T-helper 2 cell treated with Interferon-gamma antibody and Interleukin-4, amounts not matched to agents 100 ng/mL and 5 ng/mL, for 36 hours (primary cell): ENCODE data around the gene FOXL3. TPM values are rescaled to one million over a fixed set of nuclear protein-coding genes. Genes with fewer than 3 reads are reported as not detected.
"Not testable (repeated sequence)": the region's sequence is repeated elsewhere in the genome, so short reads cannot be mapped to it uniquely, and the experiment has no call there.

Source experiments
- intact Hi-C: fragments of 100-400 bp; cut with micrococcal nuclease; formaldehyde crosslinking; loops from one replicate; pipeline ENCODE4 v1.15.1; 2023
- total RNA-seq: library from RNA; stranded (reverse); gene quantifications from 2 replicates; pipeline ENCODE4 v1.2.3, GENCODE V29; 2022

Gene FOXL3
- total RNA-seq, 1 donor from 2014 or later, result not detected

DNA sequence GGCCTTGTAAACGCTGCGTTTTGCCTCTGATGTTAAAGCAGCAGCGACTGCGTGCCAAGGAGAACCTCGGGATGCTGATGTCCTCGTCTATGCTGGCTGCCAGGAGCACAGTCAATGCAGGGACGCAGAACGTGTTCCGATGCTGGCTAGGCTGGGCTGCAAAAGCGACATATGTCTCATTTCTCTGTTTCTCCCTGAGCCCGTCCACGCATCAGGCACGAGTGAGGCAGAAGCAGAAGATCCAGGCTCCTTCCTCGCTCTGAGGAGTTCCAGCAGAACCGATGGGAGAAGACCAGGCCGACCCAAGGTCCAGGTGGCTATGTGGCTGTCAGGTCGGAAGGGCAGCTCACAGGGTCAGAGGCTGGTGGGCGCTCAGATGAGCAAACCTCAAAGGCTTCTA is 3.7 kb upstream of the FOXL3 start:
- intact Hi-C loops, result no loop called here

DNA sequence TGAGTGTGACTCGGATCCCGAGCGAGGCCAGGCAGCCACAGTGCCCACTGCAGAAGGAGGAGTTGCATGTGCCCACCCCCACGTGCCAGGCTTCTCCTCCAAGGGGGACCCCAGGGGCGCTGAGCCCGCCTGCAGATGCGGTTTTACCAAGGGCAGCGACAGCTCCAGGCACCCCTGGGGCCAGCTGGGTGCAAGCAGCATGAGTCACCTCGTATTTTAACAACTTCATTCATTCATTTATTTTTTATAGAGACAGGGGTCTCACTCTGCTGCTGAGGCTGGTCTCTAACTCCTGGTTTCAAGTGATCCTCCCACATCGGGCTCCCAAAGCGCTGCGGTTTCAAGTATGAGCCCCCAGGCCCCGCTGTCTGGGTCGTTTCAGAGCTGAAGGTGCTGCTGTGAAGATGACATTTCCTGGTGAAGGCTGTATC is 1.3 kb upstream of the FOXL3 start:
- intact Hi-C loops, result no loop called here

GRCh38 chr7:289209-289755 is 688 bp upstream of the FOXL3 start:
- intact Hi-C loops, result no loop called here

DNA sequence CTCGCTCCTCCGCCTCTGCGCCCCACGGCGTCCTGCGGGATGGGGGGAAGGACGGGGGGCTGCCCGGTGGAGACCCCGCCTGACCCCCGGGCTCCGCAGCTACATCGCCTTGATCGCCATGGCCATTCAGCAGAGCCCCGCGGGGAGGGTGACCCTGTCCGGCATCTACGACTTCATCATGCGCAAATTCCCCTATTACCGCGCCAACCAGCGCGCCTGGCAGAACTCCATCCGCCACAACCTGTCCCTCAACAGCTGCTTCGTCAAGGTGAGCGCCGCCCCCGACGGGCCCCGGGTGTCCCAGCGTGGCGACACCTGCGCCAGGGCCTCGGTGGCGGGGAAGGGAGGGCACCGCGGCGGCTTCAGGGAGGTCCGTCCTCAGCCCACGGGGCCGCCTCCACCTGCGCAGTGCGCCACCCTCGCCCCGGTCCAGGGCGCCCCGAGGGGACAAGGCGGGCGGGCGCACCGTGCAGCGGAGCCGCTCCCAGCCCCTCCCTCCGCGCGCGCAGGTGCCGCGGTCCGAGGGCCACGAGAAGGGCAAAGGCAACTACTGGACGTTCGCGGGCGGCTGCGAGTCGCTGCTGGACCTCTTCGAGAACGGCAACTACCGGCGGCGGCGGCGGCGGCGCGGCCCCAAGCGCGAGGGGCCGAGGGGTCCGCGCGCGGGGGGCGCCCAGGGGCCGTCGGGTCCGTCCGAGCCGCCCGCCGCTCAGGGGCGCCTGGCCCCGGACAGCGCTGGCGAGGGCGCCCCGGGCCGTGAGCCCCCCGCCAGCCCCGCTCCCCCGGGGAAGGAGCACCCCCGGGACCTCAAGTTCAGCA is 793 bp downstream of the FOXL3 start:
- intact Hi-C loops, result no loop called here

- intact Hi-C loops, result no loop called here
These were observed 1.6 kb downstream of the FOXL3 start for GRCh38 chr7:291373-292092.

GRCh38 chr7:292226-292625 is 2.3 kb downstream of the FOXL3 start:
- intact Hi-C loops, result no loop called here

- intact Hi-C loops, result no loop called here
These were observed 2.9 kb downstream of the FOXL3 start for GRCh38 chr7:292826-293225.

GRCh38 chr7:293681-294439 is 3.9 kb downstream of the FOXL3 start:
- intact Hi-C loops, result no loop called here

DNA sequence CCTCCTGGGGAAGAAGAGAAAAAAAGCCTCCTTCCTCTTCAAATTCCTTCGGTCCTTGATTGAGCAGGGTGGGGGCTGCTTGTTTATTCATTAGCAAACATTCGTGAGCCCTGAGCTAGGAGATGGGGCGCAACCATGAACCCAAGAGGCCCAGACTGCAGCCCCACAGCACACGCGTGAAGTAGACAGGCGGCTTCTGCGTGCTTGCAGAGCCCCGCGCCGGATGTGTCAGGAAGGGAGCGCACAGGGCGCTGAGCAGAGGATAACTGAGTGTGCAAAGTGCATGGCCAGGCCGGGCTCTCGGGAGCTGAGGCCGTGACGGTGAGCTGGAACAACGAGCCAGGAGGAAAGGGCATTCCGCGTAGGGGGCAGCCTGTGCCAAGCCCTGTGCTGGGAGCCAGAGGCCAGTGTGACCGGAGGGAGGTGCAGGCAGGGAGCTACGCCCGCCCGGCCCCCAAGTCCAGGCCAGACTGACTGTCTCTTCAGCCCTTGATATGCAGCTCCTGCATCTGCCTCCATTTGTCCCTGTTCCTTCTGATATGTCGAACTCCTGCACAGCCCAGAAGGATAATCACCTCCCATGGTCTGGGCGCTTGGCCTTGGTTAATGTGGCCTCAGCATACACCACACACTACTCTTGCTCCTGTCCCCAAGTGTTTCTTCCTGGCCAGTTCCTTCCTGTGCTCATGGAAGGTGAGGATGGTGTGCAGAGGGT is 4.6 kb downstream of the FOXL3 start:
- intact Hi-C loops, result no loop called here

- intact Hi-C loops, result no loop called here
These were observed 5.5 kb downstream of the FOXL3 start for GRCh38 chr7:295155-296154.

- intact Hi-C loops, result no loop called here
These were observed 6.5 kb downstream of the FOXL3 start for GRCh38 chr7:296373-296945.

- intact Hi-C loops, result not testable (repeated sequence)
These were observed 7.2 kb downstream of the FOXL3 start for GRCh38 chr7:297141-297540.

DNA sequence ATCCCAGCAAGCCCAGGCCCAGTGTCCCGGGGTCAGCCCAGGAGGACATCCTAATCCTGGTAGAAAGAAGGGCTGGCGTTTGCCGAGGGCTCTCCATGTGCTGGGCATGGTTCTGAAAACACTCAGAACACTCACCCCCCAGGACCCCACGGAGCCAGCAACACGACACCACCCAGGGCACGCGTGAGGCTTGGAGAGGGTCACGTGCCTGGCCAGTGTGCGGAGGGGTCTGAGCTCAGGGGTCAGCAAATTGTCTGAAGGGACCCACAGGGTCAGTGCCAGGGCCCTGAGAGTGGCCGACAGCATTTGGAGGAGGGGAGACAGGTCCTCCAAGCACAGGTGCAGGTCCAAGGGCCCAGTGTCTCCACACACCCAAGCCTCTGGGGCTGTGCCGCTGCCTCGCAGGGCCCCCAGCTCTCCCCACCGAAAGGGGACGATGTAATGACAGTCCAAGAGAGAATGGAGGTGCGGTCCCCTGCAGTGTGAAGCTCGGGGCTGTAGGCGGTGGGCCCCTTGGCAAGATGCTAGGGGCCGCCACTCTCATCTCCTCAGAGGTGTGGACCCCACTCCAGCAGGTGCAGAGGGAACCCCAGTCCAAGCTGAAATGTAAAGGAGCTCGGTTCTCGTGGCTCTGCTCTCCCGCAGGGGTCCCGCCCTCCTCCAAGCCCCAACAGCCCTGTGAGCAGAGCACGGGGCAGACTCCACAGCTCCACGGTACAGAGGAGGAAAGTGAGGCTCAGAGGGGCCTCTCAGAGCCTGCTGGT is 7.8 kb downstream of the FOXL3 start:
- intact Hi-C loops, result no loop called here

DNA sequence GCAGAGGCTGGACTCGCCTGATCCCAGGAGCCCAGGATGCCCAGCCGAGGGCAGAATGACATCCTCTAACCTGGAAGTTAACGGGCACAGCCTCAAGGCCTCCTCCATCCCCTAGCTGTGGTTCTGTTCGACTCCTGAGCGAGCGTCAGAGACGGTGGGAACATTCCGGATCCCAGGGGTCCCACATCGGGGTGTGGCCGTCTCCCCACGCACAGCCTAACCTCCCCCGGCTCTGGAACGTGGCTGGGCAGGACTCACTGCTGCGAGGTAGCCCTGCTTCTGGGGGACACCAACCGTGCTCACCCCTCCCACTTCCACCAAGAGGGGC is 8.4 kb downstream of the FOXL3 start:
- intact Hi-C loops, result no loop called here

DNA sequence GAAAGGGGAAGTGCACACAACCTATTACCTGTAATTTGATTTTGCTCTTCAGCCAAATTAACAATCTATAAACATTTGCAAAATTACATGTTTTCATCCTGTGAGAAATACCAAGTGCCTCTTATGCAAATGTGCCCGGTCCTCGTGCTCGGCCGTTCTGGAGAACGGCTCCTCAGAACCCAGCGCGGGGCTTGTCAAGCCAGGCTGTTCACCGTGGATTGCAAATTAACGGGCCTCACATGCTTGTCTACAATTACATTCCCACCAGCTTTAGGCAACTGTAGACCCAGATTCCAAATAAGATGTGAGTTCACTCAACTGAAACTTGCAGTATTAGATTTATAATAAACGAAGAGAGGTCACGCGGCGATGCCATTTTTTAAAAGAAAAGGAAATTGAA is 8.8 kb downstream of the FOXL3 start:
- intact Hi-C loops, result no loop called here

DNA sequence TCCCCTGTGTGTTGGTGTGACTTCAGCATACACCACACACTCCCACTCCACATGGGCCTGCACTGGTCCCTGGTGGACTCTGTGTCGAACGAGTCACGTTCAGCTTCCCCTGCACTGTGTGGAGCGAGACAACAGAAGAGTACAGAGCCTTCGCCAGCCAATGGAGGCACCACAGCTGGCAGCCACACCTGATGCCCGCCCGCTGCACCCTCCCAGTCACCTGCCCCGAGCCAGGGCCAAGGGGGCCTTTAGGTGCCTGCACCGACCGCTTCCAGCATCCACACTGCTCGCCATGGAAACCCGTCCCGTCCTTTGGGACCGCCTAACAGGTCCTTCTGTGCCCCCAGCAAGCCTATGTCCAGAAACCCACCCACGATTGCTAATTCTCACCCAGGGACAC is 9.2 kb downstream of the FOXL3 start:
- intact Hi-C loops, result no loop called here

- intact Hi-C loops, result no loop called here
These were observed 9.7 kb downstream of the FOXL3 start for GRCh38 chr7:299628-300027.

DNA sequence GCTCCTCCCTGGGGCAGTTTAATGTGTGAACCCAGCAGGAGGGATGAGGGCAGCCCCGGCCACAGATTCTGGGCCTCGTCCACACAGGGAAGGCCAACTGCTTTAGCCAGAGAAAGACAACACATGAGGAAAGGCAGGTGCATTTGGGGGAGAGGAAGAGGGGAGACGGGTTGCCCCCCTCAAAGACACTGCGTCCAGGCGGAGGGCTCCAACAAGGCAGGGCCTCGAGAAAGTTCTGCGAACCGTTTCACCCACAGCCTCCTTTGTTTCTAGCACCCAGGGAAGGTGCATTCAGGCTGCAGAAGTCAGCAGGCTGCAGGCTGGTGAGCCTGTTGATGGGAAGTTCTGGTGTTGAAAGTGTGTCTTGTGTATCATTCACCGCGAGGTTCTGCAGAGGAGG is 10.1 kb downstream of the FOXL3 start:
- intact Hi-C loops, result no loop called here
